ENCODE measurements around the gene PSME2. TPM values are rescaled to one million over a fixed set of nuclear protein-coding genes. Genes with fewer than 3 reads are reported as not detected.

The PSME2 gene
- total and polyA plus RNA-seq, 10 of the 15 experiments (the other 5 are each of a cell fraction or from before 2014, with no cell fraction given) = 510 to 3,542 (median 913) TPM

DNA sequence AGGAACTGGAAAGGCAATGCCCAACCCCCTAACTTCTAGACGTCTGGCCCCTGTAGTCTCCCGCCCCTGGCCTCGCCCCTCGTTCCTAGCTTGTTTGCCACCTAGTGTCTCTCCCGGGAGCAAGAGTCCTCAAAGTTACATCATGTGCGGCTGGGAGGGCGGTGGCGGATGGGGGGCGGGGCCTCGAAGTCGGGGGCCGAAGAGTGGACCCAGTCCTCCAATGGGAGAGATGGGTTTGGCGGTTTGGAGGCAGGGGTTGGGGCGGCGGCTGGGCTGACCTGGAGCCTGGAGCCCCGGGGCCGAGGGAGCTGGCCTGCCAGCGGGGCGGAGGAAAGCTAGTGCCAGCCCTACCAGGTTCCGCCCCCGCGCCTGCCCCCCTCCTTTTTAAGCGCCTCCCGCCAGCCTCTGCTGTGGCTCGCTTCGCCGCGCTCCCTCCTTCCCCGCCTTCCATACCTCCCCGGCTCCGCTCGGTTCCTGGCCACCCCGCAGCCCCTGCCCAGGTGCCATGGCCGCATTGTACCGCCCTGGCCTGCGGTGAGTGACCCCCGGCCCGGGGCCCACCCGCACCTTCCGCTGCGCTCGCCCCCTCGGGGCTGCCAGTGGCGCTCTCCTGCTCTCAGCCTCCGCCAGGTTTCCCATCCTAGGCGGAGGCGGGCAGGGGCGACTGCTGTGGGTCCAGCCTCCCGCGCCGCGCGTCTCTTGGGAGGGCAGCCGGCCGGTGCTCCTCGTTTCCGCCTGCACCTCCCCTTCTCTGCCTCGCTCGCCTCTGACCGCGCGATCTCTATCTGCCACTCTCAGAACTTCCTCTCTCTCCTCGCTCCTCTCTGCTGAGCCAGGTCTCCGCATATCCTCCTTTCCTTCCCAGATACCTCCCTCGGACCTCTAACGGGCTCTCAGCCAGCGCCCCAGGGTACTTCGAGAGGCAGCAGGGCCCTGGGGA is 52.2 kb downstream of the PSME2 start, which contains the start of gene PCK2:
TSS of gene PCK2 (plus strand) at position 411 of the 940 bp plus-strand sequence. CDS start at position 506, 95 bp downstream.
- BruUV-seq (replicated peaks) = TSS peak; percentile 80
- WGBS (ENCODE audit: insufficient coverage, insufficient replicate concordance, low lambda C conversion rate, missing lambda C conversion rate) = 2% methylated on average over 55 of the region's 68 CpGs
- Histone ChIP-seq H3K9me3 (replicated peaks; ENCODE audit: control insufficient read depth, insufficient read depth, low read length) (no peaks in the 10 kb centered on the region), H4K20me1 (ENCODE audit: control insufficient read depth, insufficient read depth) (no peaks in the 10 kb centered on the region), H3K4me2 (ENCODE audit: control insufficient read depth, insufficient read depth) (peak within 1 kb of the TSS; percentile 64), H3K9ac (ENCODE audit: control insufficient read depth, insufficient read depth, low read length) (peak within 1 kb of the TSS; percentile 100), H2AFZ (ENCODE audit: control insufficient read depth, low read depth, low read length) (peak within 1 kb of the TSS; percentile 36), H3K4me3 (peak within 1 kb of the TSS; percentile 98), H3K4me1 (ENCODE audit: control insufficient read depth, insufficient read depth, low read length) (0 out of 2 replicates have a peak, but pooled peaks cover 3% of the 10 kb centered on the region), H3K27me3 (replicated peaks in 1 of 2; ENCODE audit: control insufficient read depth in 2 of 2, insufficient read depth in 2 of 2, low read length in 1 of 2) (no peaks in the 10 kb centered on the region), H3K79me2 (ENCODE audit: control insufficient read depth, insufficient read depth, low read length) (peaks cover 24% of the 10 kb centered on the region), H3K36me3 (ENCODE audit: control insufficient read depth in 2 of 2, insufficient read depth in 2 of 2, low read length in 1 of 2) (peaks cover 0 to 7% of the 10 kb centered on the region in 2 experiments; a peak in 2 of 4 replicates), H3K27ac (ENCODE audit: control insufficient read depth, insufficient read depth) (peak within 1 kb of the TSS; percentile 99)
- intact Hi-C loops (cut with micrococcal nuclease; ENCODE audit: unreplicated experiment) (loop anchor here (5.0 kb wide), 1 partner anchor 203 kb away; the partner anchor contains the start of genes DHRS1 and NOP9), in situ Hi-C loops (cut with MboI) (loop anchor here (5.0 kb wide), 2 partner anchors 37 to 117 kb away; no protein-coding TSS in a partner anchor)
- FAIRE-seq (no peak), DNase-seq (ENCODE audit: low read depth, low spot score) (no peak), ATAC-seq (peak; percentile 79)
- RAD21 ChIA-PET (ENCODE audit: unreplicated experiment) = interaction anchor here (0.6 to 9.1 kb wide), 17 partner anchors 13 to 935 kb away, joined by 3 to 153 read pairs (median 6); partner anchors contain the start of genes CARMIL3, CIDEB, DCAF11 and IPO4
- SMC1A ChIA-PET (ENCODE audit: uncharacterized antibody, unreplicated experiment) = interaction anchor here (0.9 to 9.2 kb wide), 13 partner anchors 12 to 149 kb away, joined by 3 to 195 read pairs (median 7); partner anchors contain the start of genes DCAF11, IPO4, IRF9 and NRL
- POLR2A ChIA-PET = interaction anchor here (0.7 to 6.8 kb wide), 21 partner anchors 8 to 1614 kb away, joined by 3 to 90 read pairs (median 6); partner anchors contain the start of genes CARMIL3, CHMP4A, DCAF11 and EMC9
- CTCF ChIA-PET = interaction anchor here (0.6 to 11.2 kb wide), 17 partner anchors 8 to 428 kb away, joined by 3 to 294 read pairs (median 7); partner anchors contain the start of genes DCAF11, IRF9, LTB4R2 and NRL
- TF ChIP-seq RFX5 (IDR thresholded peaks at IDR 0.05; ENCODE audit: low read depth, low read length) (no peak; the same call in 1 of the 2 replicates), BHLHE40 (IDR thresholded peaks at IDR 0.05; ENCODE audit: borderline replicate concordance in 1 of 2, low read depth in 2 of 2, low read length in 1 of 2) (no peak), RUNX3 (IDR thresholded peaks at IDR 0.05; ENCODE audit: low read length) (peak; percentile 5; the same call in 1 of the 2 replicates), TAF1 (IDR thresholded peaks at IDR 0.05; ENCODE audit: borderline replicate concordance, low read depth, low read length) (peak; percentile 35; the same call in 1 of the 2 replicates), STAT3 (IDR thresholded peaks at IDR 0.05; ENCODE audit: low read depth, low read length) (no peak), ZNF207 (IDR thresholded peaks at IDR 0.05; ENCODE audit: borderline replicate concordance) (0 out of 2 replicates have a peak, but pooled peaks have one; percentile 25), HDAC6 (IDR thresholded peaks at IDR 0.05; ENCODE audit: unreplicated experiment) (peak; percentile 39), BMI1 (IDR thresholded peaks at IDR 0.05; ENCODE audit: borderline replicate concordance) (no peak), KDM1A (IDR thresholded peaks at IDR 0.05; ENCODE audit: borderline replicate concordance) (no peak), POU2F2 (IDR thresholded peaks at IDR 0.05; ENCODE audit: borderline replicate concordance, low read depth, low read length) (no peak), EED (IDR thresholded peaks at IDR 0.05; ENCODE audit: low read depth) (peak; percentile 29; the same call in 1 of the 2 replicates), MEF2B (IDR thresholded peaks at IDR 0.05; ENCODE audit: partially characterized antibody, poor library complexity, severe bottlenecking) (peak; percentile 58), SMAD5 (IDR thresholded peaks at IDR 0.05; ENCODE audit: low read depth) (peak; percentile 30; the same call in 1 of the 2 replicates), IKZF2 (IDR thresholded peaks at IDR 0.05) (peak in 1 of 2 experiments; percentile 29; a peak in 2 of 4 replicates), MXI1 (IDR thresholded peaks at IDR 0.05; ENCODE audit: low read depth, low read length) (peak; percentile 28; the same call in 1 of the 2 replicates), BRCA1 (IDR thresholded peaks at IDR 0.05; ENCODE audit: low read depth, low read length) (no peak), PAX5 (IDR thresholded peaks at IDR 0.05; ENCODE audit: borderline replicate concordance, low read depth, low read length) (0 out of 2 replicates have a peak, but pooled peaks have one; percentile 19), ZNF274 (IDR thresholded peaks at IDR 0.05; ENCODE audit: insufficient read depth, insufficient read length) (no peak), CHD1 (IDR thresholded peaks at IDR 0.05; ENCODE audit: low read depth, low read length) (0 out of 2 replicates have a peak, but pooled peaks have one; percentile 65), CHD4 (IDR thresholded peaks at IDR 0.05) (no peak)
- TF ChIP-seq, protein P1, sequence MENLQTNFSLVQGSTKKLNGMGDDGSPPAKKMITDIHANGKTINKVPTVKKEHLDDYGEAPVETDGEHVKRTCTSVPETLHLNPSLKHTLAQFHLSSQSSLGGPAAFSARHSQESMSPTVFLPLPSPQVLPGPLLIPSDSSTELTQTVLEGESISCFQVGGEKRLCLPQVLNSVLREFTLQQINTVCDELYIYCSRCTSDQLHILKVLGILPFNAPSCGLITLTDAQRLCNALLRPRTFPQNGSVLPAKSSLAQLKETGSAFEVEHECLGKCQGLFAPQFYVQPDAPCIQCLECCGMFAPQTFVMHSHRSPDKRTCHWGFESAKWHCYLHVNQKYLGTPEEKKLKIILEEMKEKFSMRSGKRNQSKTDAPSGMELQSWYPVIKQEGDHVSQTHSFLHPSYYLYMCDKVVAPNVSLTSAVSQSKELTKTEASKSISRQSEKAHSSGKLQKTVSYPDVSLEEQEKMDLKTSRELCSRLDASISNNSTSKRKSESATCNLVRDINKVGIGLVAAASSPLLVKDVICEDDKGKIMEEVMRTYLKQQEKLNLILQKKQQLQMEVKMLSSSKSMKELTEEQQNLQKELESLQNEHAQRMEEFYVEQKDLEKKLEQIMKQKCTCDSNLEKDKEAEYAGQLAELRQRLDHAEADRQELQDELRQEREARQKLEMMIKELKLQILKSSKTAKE (IDR thresholded peaks at IDR 0.05; ENCODE audit: low read depth, poor library complexity, severe bottlenecking) = no peak
